HEK293 (cell line): ENCODE data around the gene WDR35.

Experiments
- HOXA7 ChIP-seq: sonication (generic); formaldehyde crosslinking; IDR thresholded peaks from 2 replicates; pipeline ENCODE4 v1.8.1; 2022; ENCODE audit warnings: missing genetic modification reagents, borderline replicate concordance
- PRDM1 ChIP-seq: fragments of 450-650 bp; formaldehyde crosslinking; IDR thresholded peaks from 2 replicates; pipeline ENCODE4; 2016; ENCODE audit warnings: missing biosample characterization, missing genetic modification characterization
- ZFP3 ChIP-seq: fragments of 450-650 bp; formaldehyde crosslinking; IDR thresholded peaks from 2 replicates; pipeline ENCODE4 v1.5.1; 2016; ENCODE audit warnings: low read depth, missing biosample characterization, missing genetic modification characterization
- ZFP37 ChIP-seq: fragments of 450-650 bp; formaldehyde crosslinking; IDR thresholded peaks from 2 replicates; pipeline ENCODE4 v1.5.1; 2016; ENCODE audit warnings: missing biosample characterization, missing genetic modification characterization
- ZNF133 ChIP-seq: fragments of 450-650 bp; formaldehyde crosslinking; IDR thresholded peaks from 2 replicates; pipeline ENCODE4 v1.5.1; 2016; ENCODE audit warnings: missing biosample characterization, missing genetic modification characterization
- ZNF302 ChIP-seq: fragments of 450-650 bp; formaldehyde crosslinking; IDR thresholded peaks from 2 replicates; pipeline ENCODE4 v1.5.1; 2016; ENCODE audit warnings: missing biosample characterization, missing genetic modification characterization, low read depth
- ZNF558 ChIP-seq: fragments of 450-650 bp; formaldehyde crosslinking; IDR thresholded peaks from 2 replicates; pipeline ENCODE4 v1.5.1; 2016; ENCODE audit warnings: missing biosample characterization, missing genetic modification characterization
- ZNF76 ChIP-seq: fragments of 450-650 bp; formaldehyde crosslinking; IDR thresholded peaks from 2 replicates; pipeline ENCODE4; 2016; ENCODE audit warnings: low read depth, missing biosample characterization, missing genetic modification characterization, borderline replicate concordance
- TF ChIP-seq, protein P1 (sequence below): fragments of 450-650 bp; formaldehyde crosslinking; IDR thresholded peaks from 2 replicates; pipeline ENCODE4 v1.5.1; 2016; ENCODE audit warnings: missing biosample characterization, missing genetic modification characterization
- TF ChIP-seq, protein P2 (sequence below): fragments of 450-650 bp; formaldehyde crosslinking; IDR thresholded peaks from 2 replicates; pipeline ENCODE4 v1.5.1; 2016; ENCODE audit warnings: missing biosample characterization, missing genetic modification characterization, low read depth
- TF ChIP-seq, protein P3 (sequence below): fragments of 450-650 bp; formaldehyde crosslinking; IDR thresholded peaks from 2 replicates; pipeline ENCODE4 v1.5.1; 2016; ENCODE audit warnings: missing biosample characterization, missing genetic modification characterization, low read depth
- TF ChIP-seq, protein P4 (sequence below): fragments of 450-650 bp; formaldehyde crosslinking; IDR thresholded peaks from 2 replicates; pipeline ENCODE4 v1.5.1; 2017; ENCODE audit warnings: missing biosample characterization, missing genetic modification characterization

DNA sequence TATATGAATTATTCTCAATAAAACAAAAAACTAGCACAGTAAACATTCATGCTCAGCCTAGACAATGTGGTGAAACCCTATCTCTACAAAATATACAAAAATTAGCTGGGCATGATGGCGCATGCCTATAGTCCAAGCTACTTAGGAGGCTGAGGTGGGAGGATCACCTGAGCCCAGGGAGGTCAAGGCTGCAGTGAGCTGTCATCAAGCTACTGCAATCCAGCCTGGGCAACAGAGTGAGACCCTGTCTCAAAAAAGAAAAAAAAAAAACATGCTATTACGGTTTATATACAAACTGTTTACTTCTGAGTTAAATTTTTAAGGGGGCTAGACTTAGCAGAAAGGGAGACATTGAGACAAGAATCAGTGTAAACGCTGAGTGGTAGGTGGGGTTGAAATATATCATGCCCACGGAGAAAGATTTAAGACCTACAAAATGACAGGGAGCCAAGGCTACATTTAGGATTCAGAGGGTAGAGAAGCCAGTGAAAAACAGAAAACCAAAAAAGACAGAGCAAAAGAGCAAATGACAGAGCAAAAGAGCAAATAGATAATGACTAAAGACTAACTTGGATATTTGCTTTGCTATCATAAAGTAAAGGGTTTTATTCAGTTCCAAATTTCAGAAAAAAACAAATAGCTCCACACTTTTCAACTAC, 95.6 kb downstream of the WDR35 start:
- TF ChIP-seq ZNF133 (tag by site-specific recombination) = no peak
- TF ChIP-seq ZFP37 (tag by site-specific recombination) = no peak
- TF ChIP-seq, protein P1, sequence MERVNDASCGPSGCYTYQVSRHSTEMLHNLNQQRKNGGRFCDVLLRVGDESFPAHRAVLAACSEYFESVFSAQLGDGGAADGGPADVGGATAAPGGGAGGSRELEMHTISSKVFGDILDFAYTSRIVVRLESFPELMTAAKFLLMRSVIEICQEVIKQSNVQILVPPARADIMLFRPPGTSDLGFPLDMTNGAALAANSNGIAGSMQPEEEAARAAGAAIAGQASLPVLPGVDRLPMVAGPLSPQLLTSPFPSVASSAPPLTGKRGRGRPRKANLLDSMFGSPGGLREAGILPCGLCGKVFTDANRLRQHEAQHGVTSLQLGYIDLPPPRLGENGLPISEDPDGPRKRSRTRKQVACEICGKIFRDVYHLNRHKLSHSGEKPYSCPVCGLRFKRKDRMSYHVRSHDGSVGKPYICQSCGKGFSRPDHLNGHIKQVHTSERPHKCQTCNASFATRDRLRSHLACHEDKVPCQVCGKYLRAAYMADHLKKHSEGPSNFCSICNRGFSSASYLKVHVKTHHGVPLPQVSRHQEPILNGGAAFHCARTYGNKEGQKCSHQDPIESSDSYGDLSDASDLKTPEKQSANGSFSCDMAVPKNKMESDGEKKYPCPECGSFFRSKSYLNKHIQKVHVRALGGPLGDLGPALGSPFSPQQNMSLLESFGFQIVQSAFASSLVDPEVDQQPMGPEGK (tag by site-specific recombination) = no peak
- no peak for TF ChIP-seq HOXA7 (CRISPR knock-in tag)
- no peak for TF ChIP-seq ZNF76 (tag by site-specific recombination)
- no peak for TF ChIP-seq ZFP3
- TF ChIP-seq, protein P2, sequence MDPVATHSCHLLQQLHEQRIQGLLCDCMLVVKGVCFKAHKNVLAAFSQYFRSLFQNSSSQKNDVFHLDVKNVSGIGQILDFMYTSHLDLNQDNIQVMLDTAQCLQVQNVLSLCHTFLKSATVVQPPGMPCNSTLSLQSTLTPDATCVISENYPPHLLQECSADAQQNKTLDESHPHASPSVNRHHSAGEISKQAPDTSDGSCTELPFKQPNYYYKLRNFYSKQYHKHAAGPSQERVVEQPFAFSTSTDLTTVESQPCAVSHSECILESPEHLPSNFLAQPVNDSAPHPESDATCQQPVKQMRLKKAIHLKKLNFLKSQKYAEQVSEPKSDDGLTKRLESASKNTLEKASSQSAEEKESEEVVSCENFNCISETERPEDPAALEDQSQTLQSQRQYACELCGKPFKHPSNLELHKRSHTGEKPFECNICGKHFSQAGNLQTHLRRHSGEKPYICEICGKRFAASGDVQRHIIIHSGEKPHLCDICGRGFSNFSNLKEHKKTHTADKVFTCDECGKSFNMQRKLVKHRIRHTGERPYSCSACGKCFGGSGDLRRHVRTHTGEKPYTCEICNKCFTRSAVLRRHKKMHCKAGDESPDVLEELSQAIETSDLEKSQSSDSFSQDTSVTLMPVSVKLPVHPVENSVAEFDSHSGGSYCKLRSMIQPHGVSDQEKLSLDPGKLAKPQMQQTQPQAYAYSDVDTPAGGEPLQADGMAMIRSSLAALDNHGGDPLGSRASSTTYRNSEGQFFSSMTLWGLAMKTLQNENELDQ (tag by site-specific recombination) = no peak
- TF ChIP-seq, protein P3, sequence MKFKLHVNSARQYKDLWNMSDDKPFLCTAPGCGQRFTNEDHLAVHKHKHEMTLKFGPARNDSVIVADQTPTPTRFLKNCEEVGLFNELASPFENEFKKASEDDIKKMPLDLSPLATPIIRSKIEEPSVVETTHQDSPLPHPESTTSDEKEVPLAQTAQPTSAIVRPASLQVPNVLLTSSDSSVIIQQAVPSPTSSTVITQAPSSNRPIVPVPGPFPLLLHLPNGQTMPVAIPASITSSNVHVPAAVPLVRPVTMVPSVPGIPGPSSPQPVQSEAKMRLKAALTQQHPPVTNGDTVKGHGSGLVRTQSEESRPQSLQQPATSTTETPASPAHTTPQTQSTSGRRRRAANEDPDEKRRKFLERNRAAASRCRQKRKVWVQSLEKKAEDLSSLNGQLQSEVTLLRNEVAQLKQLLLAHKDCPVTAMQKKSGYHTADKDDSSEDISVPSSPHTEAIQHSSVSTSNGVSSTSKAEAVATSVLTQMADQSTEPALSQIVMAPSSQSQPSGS (tag by site-specific recombination) = no peak
- TF ChIP-seq ZNF302 (tag by site-specific recombination) = no peak
- TF ChIP-seq PRDM1 (tag by site-specific recombination) = no peak
- TF ChIP-seq, protein P4, sequence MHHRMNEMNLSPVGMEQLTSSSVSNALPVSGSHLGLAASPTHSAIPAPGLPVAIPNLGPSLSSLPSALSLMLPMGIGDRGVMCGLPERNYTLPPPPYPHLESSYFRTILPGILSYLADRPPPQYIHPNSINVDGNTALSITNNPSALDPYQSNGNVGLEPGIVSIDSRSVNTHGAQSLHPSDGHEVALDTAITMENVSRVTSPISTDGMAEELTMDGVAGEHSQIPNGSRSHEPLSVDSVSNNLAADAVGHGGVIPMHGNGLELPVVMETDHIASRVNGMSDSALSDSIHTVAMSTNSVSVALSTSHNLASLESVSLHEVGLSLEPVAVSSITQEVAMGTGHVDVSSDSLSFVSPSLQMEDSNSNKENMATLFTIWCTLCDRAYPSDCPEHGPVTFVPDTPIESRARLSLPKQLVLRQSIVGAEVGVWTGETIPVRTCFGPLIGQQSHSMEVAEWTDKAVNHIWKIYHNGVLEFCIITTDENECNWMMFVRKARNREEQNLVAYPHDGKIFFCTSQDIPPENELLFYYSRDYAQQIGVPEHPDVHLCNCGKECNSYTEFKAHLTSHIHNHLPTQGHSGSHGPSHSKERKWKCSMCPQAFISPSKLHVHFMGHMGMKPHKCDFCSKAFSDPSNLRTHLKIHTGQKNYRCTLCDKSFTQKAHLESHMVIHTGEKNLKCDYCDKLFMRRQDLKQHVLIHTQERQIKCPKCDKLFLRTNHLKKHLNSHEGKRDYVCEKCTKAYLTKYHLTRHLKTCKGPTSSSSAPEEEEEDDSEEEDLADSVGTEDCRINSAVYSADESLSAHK (tag by site-specific recombination) = no peak
- no peak for TF ChIP-seq ZNF558 (tag by site-specific recombination)
